HG02588 (cell line): ENCODE results near the gene SART1.

Experiments used
- ATAC-seq: cut with Tn5 transposase; IDR thresholded peaks from one replicate; pipeline ENCODE4 v1.9.1; 2021; ENCODE audit warnings: mild to moderate bottlenecking, moderate library complexity; ENCODE audit not compliant: unreplicated experiment

Gene SART1

DNA sequence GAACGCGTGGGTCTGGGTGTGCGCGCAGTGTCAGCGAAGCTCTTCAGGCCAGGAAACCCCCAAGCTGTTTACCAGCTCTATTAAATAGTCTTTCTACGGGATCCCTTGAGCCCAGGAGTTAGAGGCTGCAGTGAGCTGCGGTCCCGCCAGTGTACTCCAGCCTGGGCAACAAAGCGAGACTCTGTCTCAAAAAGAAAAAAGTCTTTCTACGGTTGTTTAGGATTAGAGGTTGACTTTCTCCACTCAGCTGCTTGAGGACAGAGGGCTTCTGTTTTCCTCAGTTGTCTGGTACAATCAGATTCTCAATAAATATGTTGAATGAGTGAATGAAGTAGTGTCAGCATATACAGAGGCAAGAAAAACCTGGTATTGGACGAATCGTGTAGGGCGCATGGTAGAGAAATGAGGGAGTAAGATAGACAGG lies 619 bp downstream of the SART1 start:
- ATAC-seq, result no peak

DNA sequence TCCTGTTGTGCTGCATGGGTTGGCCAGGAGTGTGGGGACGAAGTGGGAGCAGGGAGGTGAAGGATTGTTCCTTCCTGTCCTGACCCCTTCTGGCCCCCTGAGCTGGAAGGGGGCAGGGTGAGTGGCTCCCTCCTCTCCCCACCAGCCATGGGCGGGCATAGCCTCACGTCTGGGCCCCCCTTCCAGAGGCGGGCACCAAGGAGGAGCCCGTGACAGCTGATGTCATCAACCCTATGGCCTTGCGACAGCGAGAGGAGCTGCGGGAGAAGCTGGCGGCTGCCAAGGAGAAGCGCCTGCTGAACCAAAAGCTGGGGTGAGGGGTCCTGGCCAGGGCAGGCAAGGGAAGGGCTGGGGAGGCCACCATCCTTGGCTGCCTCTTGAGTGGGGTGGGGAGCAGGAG lies 3.4 kb downstream of the SART1 start:
- ATAC-seq, result no peak

DNA sequence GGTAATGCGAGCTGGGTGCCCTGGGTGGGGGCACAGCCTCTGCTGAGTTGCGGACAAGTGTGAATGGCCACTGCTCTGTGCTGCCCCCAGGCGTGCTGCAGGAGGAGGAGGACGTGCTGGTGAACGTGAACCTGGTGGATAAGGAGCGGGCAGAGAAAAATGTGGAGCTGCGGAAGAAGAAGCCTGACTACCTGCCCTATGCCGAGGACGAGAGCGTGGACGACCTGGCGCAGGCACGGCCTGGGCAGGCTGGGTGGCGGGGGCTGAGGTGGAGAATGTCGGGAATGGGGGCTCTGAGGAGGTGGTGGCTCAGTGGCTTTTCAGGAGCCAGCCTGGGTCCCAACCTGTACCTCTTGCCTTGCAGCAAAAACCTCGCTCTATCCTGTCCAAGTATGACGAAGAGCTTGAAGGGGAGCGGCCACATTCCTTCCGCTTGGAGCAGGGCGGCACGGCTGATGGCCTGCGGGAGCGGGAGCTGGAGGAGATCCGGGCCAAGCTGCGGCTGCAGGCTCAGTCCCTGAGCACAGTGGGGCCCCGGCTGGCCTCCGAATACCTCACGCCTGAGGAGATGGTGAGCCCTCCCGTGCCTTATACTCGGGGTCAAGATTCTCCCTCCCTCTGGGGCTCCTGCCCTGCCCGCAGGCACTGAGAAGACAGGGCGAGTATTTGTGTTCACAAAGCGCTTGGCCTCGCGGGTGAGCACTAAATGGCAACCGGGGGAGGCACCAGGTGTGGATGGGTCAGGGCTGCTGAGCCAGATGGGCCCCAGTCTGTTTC lies 4.6 kb downstream of the SART1 start:
- no peak for ATAC-seq

DNA sequence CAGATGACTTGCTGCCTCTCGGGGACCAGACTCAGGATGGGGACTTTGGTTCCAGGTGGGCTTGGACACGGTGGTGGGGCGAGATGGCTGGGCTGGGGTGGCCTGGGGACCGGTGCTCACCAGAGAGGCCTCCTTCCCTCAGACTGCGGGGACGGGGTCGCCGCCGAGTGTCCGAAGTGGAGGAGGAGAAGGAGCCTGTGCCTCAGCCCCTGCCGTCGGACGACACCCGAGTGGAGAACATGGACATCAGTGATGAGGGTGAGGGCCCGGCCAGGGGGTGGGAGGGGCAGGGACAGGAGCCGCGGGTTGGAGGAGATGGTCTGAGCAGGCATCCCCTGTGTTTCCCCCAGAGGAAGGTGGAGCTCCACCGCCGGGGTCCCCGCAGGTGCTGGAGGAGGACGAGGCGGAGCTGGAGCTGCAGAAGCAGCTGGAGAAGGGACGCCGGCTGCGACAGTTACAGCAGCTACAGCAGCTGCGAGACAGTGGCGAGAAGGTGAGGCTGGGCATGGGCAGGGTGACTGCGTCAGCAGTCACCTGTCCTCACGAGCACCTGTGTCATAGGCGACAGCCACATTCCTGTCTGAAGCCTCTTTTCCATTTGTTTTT lies 5.9 kb downstream of the SART1 start:
- no peak for ATAC-seq

DNA sequence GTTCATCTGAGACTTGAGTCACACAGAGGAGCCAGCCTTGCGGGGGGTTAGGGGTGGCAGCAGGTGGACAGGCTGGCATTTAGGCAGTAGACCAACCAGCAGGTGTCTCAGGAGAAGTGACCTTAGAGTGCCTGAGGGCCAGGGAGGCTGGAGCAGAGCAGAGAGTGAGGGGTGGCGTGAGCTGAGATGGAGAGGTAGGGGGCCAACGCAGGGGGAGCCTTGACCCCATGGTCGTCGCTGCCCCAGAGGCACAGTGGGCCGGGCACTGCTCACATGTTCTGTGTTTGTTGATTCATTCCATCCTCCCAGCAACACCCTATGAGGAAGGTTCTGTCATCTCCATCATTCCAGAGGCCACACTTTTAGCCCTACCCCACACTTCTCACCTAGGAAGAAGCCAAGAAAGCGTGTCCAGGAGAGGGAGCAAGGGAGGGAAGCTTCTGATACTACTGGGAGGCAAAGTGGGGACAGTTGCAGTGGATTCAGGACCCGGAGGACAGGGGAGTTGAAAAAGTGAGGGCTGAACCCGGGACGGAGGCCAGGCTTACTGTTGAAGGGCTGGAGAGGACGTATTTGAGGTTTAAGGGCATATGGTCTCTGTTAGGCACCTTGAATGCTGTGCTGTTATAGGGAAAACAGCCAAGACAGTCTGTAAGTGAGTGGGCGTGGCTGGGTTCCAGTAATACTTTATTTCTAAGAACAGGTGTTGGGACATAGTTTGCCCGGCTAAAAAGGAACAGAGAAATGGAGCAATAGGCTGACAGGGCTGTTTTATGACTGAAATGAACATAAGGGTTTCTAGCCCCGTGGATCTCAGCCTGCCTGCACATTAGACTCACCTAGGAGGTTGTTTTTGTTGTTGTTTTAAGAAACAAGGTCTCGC lies 7.3 kb downstream of the SART1 start:
- no peak for ATAC-seq

GRCh38 chr11:65972116-65972515 lies 10.6 kb downstream of the SART1 start:
- no peak for ATAC-seq

DNA sequence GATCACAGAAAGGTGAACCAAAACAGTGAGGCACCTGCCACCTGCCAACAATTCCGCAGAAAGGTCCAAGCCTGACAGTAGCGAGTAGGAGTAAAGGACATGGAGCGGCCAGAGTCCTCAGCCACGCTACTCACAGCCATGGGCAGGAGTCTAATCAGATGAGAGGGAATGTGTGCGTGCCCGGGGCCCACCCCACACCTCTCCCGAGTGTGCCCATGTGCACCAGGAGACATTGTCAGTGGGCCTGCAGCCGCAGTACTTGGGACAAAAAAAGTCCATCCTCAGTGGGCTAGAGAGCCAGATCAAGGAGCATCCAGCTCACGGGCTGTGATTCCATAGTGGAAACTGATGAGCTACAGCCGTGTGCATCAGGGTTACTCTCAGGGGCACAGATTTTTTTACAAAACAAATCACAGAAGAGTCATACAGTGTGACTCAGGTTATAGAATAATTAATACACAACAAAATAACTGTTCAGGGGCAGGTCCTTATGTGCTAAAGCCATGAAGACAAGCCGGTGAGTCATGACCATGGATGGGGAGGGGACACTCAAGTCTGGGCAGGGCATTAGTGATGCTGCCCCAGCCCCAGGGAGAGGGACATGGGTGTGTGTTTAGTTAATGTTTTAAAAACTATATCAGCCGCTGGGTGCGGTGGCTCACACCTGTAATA lies 12.0 kb downstream of the SART1 start:
- ATAC-seq, result no peak

- ATAC-seq, result no peak
These were observed 14.2 kb downstream of the SART1 start for GRCh38 chr11:65975771-65976170.

GRCh38 chr11:65976216-65977176 lies 15.0 kb downstream of the SART1 start:
- no peak for ATAC-seq

GRCh38 chr11:65977621-65978390 lies 16.3 kb downstream of the SART1 start:
- ATAC-seq, result no peak

GRCh38 chr11:65978391-65979238 lies 17.1 kb downstream of the SART1 start:
- no peak for ATAC-seq

DNA sequence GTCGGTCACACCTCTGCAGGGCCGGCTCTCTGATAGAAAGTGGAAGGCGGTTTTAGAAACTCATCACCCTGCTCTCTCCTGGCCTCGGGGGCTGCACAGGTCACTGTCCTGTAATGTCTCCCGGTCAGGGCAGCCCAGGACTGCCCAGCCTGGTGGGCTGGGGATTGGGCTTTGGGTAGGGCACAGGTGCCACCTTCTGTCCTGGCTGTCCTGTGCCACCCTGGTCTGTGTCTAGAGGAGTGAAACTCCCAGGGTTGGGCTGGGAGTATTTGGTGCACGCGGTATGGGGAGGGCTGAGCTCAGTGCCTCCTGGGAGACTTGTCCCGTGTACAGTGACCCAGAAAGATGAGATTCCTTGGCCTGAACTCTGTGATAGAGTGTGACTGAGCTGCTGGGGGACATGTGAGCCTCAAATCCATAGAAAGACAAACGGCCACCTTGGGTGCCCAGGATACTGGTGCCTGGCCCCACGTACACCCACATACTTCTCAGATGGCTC lies 17.8 kb downstream of the SART1 start:
- ATAC-seq, result no peak

DNA sequence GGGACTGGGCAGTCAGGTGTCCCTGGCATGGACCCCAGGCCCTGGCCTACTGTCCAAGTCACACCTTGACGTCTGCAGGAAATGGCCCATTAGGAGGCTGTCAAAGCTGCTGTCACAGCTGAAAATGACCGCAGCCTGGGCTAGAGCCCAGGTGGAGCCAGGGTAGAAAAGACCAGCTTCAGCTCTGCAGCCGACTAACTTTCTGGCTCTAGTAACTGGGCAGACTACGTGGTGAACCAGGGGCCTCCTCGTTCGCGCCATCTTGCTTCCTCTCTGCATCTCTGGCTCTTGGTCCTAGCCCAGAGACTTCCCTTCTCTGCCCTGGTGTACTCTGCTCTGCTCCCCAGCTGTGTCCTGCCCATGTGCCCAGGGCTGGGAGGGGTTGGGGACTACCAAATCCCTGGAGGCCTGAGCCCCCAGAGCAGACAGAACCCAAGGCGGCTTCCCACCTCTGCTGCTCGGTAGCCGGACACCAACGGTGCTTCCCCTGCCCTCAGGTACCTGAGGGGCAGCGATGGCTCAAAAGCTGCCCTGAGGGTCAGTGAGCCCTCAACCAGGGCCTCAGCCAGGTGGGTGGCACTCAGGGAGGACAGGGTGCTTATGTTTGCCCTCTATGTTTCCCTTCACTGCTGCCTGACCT lies 19.7 kb downstream of the SART1 start:
- ATAC-seq, result no peak

DNA sequence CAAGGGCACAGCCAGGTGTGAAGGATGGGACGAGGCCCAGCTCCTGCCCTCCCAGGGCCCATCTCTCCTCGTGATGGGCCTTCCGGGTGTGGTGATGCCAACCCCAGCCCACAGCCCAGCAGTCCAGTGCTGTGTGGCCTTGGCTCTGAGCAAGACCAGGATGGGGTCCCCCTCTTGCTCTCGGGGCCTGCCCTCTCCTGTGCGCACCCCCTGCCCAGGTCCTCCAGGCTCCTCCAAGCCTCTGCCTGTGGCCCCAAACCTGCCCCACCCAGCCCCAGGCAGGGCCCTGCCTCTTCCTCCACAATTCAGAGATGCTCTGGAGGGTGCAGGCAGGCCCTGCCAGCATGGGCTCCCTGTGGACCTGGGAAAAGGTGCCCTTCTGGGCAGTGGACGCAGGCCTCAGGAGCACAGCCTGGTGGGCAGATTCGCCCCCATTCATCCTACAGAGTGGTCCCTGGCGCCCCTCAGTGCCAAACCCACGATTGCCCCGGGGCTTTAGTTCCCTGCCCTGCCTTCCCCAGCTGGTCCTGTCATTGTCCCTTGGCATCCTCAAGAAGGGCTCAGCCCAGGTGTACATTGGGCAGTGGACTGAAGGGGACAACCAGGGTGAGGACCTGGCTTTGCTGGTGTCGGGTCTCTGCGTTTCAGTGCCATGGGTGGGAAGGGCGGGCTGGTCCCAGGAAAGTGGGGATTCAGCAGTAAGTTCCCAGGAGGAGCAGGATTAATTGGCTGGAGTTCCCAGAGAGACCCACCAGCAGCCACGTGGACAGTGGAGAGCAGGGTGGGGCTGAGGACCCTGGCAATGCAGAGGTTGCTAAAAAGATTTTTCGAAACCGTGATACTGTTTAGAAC lies 20.7 kb downstream of the SART1 start:
- no peak for ATAC-seq

DNA sequence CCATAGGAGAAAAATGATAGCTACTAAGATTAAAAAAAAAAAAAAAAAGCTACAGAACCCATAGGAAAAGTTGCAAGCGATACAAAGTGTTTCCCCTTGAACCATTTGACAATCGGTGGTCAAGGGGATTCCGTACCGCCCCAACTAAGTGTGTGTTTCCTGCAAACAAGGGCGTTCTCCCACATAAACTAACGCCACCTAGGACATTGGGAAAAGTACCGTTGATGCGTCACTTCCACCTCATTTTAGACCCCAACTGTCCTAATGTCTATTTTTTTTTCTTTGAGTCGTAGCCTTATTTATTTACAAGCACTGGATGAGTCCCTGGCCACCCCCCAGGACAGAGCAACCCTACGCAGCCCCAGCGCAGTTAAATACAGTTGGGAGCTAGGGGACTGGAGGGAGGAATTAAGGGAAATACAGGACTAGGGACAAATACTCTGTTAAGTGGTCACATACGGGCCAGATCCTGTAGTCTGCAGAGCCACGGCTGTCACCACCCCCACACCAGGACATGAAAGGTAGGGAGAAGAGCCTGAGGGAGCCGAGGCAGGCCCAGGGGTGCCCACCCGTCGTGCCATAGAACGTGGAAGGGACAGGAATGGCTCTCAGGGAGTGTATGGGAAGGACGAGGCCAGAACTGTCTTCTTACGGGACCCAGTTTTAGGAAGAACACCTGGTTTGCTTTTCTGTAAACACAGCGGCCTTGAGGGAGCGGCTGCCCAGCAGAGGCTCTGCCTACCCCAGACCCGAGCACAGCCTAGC lies 21.5 kb downstream of the SART1 start:
- no peak for ATAC-seq

DNA sequence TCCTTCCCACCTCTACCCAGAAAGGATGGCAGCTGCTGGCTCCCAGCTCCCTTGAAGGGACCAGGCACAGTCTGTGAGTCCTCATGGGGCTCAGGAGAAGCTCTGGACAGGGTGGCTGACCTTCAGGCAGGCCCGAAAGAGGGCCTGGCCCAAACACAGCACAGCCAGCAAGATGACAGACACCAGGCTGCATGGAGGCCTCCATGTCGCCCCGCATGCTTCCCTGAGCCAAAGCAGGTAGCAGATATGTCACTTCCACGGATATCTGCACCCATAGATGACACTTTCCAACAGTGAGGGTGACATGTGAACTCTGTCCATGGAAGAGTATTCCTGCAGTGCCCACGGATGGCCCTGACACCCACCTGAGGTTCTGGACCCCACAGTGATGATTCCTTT lies 22.1 kb downstream of the SART1 start:
- no peak for ATAC-seq
